Lower leg skin (tissue), 4 donors: Measurements from ENCODE around the gene PMPCA. TPM values are rescaled to one million over a fixed set of nuclear protein-coding genes. Genes with fewer than 3 reads are reported as not detected.

ENCODE experiments used
- DNase-seq, 2 donors: peaks; one replicate each; pipeline ENCODE4 v3.0.0-alpha.2; 2019; ENCODE audit warnings: low spot score in 2 of 2
- H3K4me3 ChIP-seq: fragments of 200-600 bp; sonication (generic); 2 replicates; pipeline ENCODE4 v1.5.1; 2017; ENCODE audit warnings: mild to moderate bottlenecking, low read depth; ENCODE audit not compliant: poor library complexity, severe bottlenecking
- CTCF ChIP-seq, 3 donors: fragments of 450-650 bp; IDR thresholded peaks; one replicate each; pipeline ENCODE4 v1.5.1; 2016; ENCODE audit warnings: antibody characterized with exemption in 3 of 3, mild to moderate bottlenecking in 3 of 3, moderate library complexity in 2 of 3
- POLR2A ChIP-seq, 2 donors: fragments of 450-650 bp; IDR thresholded peaks; one replicate each; pipeline ENCODE4 v1.6.1; 2016 to 2017; ENCODE audit warnings: antibody characterized with exemption in 2 of 2, mild to moderate bottlenecking in 1 of 2, moderate library complexity in 1 of 2
- WGBS, 2 donors: methylation state at CpG; one replicate each; pipeline ENCODE4 v1.1.5; 2018; 5-methylcytosine and 5-hydroxymethylcytosine counted together
- intact Hi-C: fragments of 100-400 bp; cut with DNase I; formaldehyde crosslinking; loops from one replicate; pipeline ENCODE4 v1.15.0; 2023; ENCODE audit warnings: low total_unique reads
- total RNA-seq, 4 donors: library from RNA; depleted of rRNA; stranded (reverse); fragments of >200 nt; gene quantifications; one replicate each; pipeline ENCODE4 v1.1.0, GENCODE V29; 2016

Gene PMPCA
- total RNA-seq, 4 donors from 2014 or later = 35.9 to 59.6 (median 38.1) TPM

GRCh38 chr9:136454026-136454796, 43.8 kb downstream of the PMPCA start:
- intact Hi-C loops = no loop called here
- no peak overlapping the region for H3K4me3 ChIP-seq
- no peak for DNase-seq
- whole genome bisulfite sequencing, 2 donors = 89 to 91% methylated on average over 25 of the region's 25 CpGs
- TF ChIP-seq CTCF (IDR thresholded peaks at IDR 0.05) (no peak), POLR2A (IDR thresholded peaks at IDR 0.05) (no peak)

- TF ChIP-seq CTCF (IDR thresholded peaks at IDR 0.05) = no peak
- TF ChIP-seq POLR2A (IDR thresholded peaks at IDR 0.05) = no peak
- intact Hi-C loops = no loop called here
- WGBS, 2 donors = 92 to 94% methylated on average over 40 to 43 of the region's 43 CpGs
- no peak overlapping the region for H3K4me3 ChIP-seq
- no peak for DNase-seq
Observed at GRCh38 chr9:136455043-136456002, 44.9 kb downstream of the PMPCA start.

GRCh38 chr9:136456258-136456657, 45.8 kb downstream of the PMPCA start:
- no peak for TF ChIP-seq CTCF (IDR thresholded peaks at IDR 0.05)
- no peak for DNase-seq
- 80 to 87% methylated on average over 9 of the region's 9 CpGs for WGBS, 2 donors
- intact Hi-C loops = no loop called here
- no peak overlapping the region for H3K4me3 ChIP-seq

GRCh38 chr9:136457326-136457725, 46.9 kb downstream of the PMPCA start:
- H3K4me3 ChIP-seq = no peak overlapping the region
- intact Hi-C loops = no loop called here
- DNase-seq = no peak
- WGBS, 2 donors = 93 to 98% methylated on average over 20 to 24 of the region's 24 CpGs
- TF ChIP-seq CTCF (IDR thresholded peaks at IDR 0.05) (no peak), POLR2A (IDR thresholded peaks at IDR 0.05) (no peak)

GRCh38 chr9:136459425-136459824, 49.0 kb downstream of the PMPCA start:
- DNase-seq = no peak
- intact Hi-C loops = no loop called here
- 92 to 95% methylated on average over 28 of the region's 28 CpGs for WGBS, 2 donors
- H3K4me3 ChIP-seq = no peak overlapping the region
- TF ChIP-seq CTCF (IDR thresholded peaks at IDR 0.05) = no peak
- no peak for TF ChIP-seq POLR2A (IDR thresholded peaks at IDR 0.05)
